ENCODE measurements around the gene MMP24OS. TPM values are rescaled to one million over a fixed set of nuclear protein-coding genes. Genes with fewer than 3 reads are reported as not detected.
A peak's percentile ranks its signal among the peaks of the same experiment; 100 is the strongest.
"Not testable (repeated sequence)": the region's sequence is repeated elsewhere in the genome, so short reads cannot be mapped to it uniquely, and the experiment has no call there.

Gene MMP24OS
- polyA plus RNA-seq, 3 donors, result 33.6 to 51.0 (median 33.7) TPM

GRCh38 chr20:35315632-35316020, 37.7 kb upstream of the MMP24OS start:
- not testable (repeated sequence) for DNase-seq (ENCODE audit: extremely low read depth in 1 of 11, low read depth in 9 of 11, low spot score in 4 of 11)

GRCh38 chr20:35314816-35315631, 37.1 kb upstream of the MMP24OS start:
- DNase-seq (ENCODE audit: extremely low read depth in 1 of 11, low read depth in 9 of 11, low spot score in 4 of 11), result no peak

GRCh38 chr20:35312318-35312717, 34.4 kb upstream of the MMP24OS start:
- DNase-seq (ENCODE audit: extremely low read depth in 1 of 11, low read depth in 9 of 11, low spot score in 4 of 11), result no peak

GRCh38 chr20:35311822-35312221, 33.9 kb upstream of the MMP24OS start:
- DNase-seq (ENCODE audit: extremely low read depth in 1 of 11, low read depth in 9 of 11, low spot score in 4 of 11), result no peak

GRCh38 chr20:35311409-35311808, 33.5 kb upstream of the MMP24OS start:
- no peak for DNase-seq (ENCODE audit: extremely low read depth in 1 of 11, low read depth in 9 of 11, low spot score in 4 of 11)

- no peak for DNase-seq (ENCODE audit: extremely low read depth in 1 of 11, low read depth in 9 of 11, low spot score in 4 of 11)
Observed at GRCh38 chr20:35307666-35308653, 30.0 kb upstream of the MMP24OS start.

GRCh38 chr20:35306931-35307517, 29.1 kb upstream of the MMP24OS start:
- no peak for DNase-seq (ENCODE audit: extremely low read depth in 1 of 11, low read depth in 9 of 11, low spot score in 4 of 11)

- no peak for DNase-seq (ENCODE audit: extremely low read depth in 1 of 11, low read depth in 9 of 11, low spot score in 4 of 11)
Observed at GRCh38 chr20:35305682-35306556, 28.0 kb upstream of the MMP24OS start.

- no peak for DNase-seq (ENCODE audit: extremely low read depth in 1 of 11, low read depth in 9 of 11, low spot score in 4 of 11)
Observed at GRCh38 chr20:35304956-35305355, 27.0 kb upstream of the MMP24OS start.

GRCh38 chr20:35303735-35304491, 26.0 kb upstream of the MMP24OS start:
- peak in 10 of 11 donors; percentile 67 to 85 (median 74) for DNase-seq (ENCODE audit: extremely low read depth in 1 of 11, low read depth in 9 of 11, low spot score in 4 of 11)

- DNase-seq (ENCODE audit: extremely low read depth in 1 of 11, low read depth in 9 of 11, low spot score in 4 of 11), result no peak
Observed at GRCh38 chr20:35303382-35303734, 25.4 kb upstream of the MMP24OS start.

- DNase-seq (ENCODE audit: extremely low read depth in 1 of 11, low read depth in 9 of 11, low spot score in 4 of 11), result no peak
Observed at GRCh38 chr20:35302421-35303335, 24.8 kb upstream of the MMP24OS start.

- DNase-seq (ENCODE audit: extremely low read depth in 1 of 11, low read depth in 9 of 11, low spot score in 4 of 11), result no peak
Observed at GRCh38 chr20:35301426-35301825, 23.5 kb upstream of the MMP24OS start.

- DNase-seq (ENCODE audit: extremely low read depth in 1 of 11, low read depth in 9 of 11, low spot score in 4 of 11), result no peak
Observed at GRCh38 chr20:35300469-35301262, 22.7 kb upstream of the MMP24OS start.

- DNase-seq (ENCODE audit: extremely low read depth in 1 of 11, low read depth in 9 of 11, low spot score in 4 of 11), result no peak
Observed at GRCh38 chr20:35299780-35300179, 21.9 kb upstream of the MMP24OS start.

GRCh38 chr20:35298264-35298663, 20.3 kb upstream of the MMP24OS start:
- no peak for DNase-seq (ENCODE audit: extremely low read depth in 1 of 11, low read depth in 9 of 11, low spot score in 4 of 11)
